HG03095 (cell line): Measurements from ENCODE around the gene NRXN2.

Source experiments
- ATAC-seq: cut with Tn5 transposase; IDR thresholded peaks from one replicate; pipeline ENCODE4 v1.9.1; 2021; ENCODE audit warnings: moderate library complexity; ENCODE audit not compliant: unreplicated experiment

The NRXN2 gene

GRCh38 chr11:64653388-64653973 is 69.5 kb downstream of the NRXN2 start:
- ATAC-seq, result no peak

GRCh38 chr11:64652586-64653387 is 70.2 kb downstream of the NRXN2 start:
- ATAC-seq, result no peak

GRCh38 chr11:64650923-64651523 is 72.0 kb downstream of the NRXN2 start:
- no peak for ATAC-seq

- no peak for ATAC-seq
Measured at GRCh38 chr11:64649291-64649697, 73.7 kb downstream of the NRXN2 start.

- ATAC-seq, result no peak
Measured at GRCh38 chr11:64648551-64648950, 74.4 kb downstream of the NRXN2 start.

GRCh38 chr11:64647019-64647779 is 75.8 kb downstream of the NRXN2 start:
- no peak for ATAC-seq

GRCh38 chr11:64644647-64645275 is 78.2 kb downstream of the NRXN2 start:
- ATAC-seq, result no peak

GRCh38 chr11:64643920-64644646 is 78.9 kb downstream of the NRXN2 start:
- no peak for ATAC-seq

GRCh38 chr11:64643256-64643881 is 79.6 kb downstream of the NRXN2 start:
- ATAC-seq, result no peak

- ATAC-seq, result no peak
Measured at GRCh38 chr11:64642871-64643255, 80.1 kb downstream of the NRXN2 start.

- ATAC-seq, result no peak
Measured at GRCh38 chr11:64642418-64642735, 80.6 kb downstream of the NRXN2 start.

GRCh38 chr11:64641596-64642417 is 81.2 kb downstream of the NRXN2 start:
- no peak for ATAC-seq

GRCh38 chr11:64639885-64640284 is 83.1 kb downstream of the NRXN2 start:
- ATAC-seq, result no peak

GRCh38 chr11:64638829-64639228 is 84.2 kb downstream of the NRXN2 start:
- ATAC-seq, result no peak

GRCh38 chr11:64638018-64638665 is 84.9 kb downstream of the NRXN2 start:
- ATAC-seq, result no peak

GRCh38 chr11:64637334-64638017 is 85.5 kb downstream of the NRXN2 start:
- no peak for ATAC-seq

- ATAC-seq, result no peak
Measured at GRCh38 chr11:64633555-64634159, 89.3 kb downstream of the NRXN2 start.

GRCh38 chr11:64632654-64633053 is 90.3 kb downstream of the NRXN2 start:
- ATAC-seq, result no peak
